ENCODE data around the gene OR6C76. TPM values are rescaled to one million over a fixed set of nuclear protein-coding genes. Genes with fewer than 3 reads are reported as not detected.

OR6C76 gene
- not detected in 3 replicates for total RNA-seq
- long read RNA-seq, result 0 reads

- no peak for DNase-seq (ENCODE audit: low spot score)
Measured at GRCh38 chr12:55425954-55426353, at the start of gene OR6C76. Gene OR6C76 (plus strand): TSS chr12:55426254. CDS start chr12:55426254, 0 bp downstream.

GRCh38 chr12:55385891-55386290 is 40.2 kb upstream of the OR6C76 start:
- no peak for DNase-seq (ENCODE audit: low spot score)
- Mint-ChIP-seq H3K27ac (ENCODE audit: unreplicated experiment) (no peak overlapping the region), H3K4me3 (ENCODE audit: unreplicated experiment) (no peak overlapping the region), H3K9me3 (ENCODE audit: low read depth) (no peaks in the 10 kb centered on the region), H3K27me3 (ENCODE audit: low read depth) (peaks cover 4% of the 10 kb centered on the region), H3K36me3 (ENCODE audit: low read depth) (no peaks in the 10 kb centered on the region), H3K4me1 (ENCODE audit: low read depth) (no peaks in the 10 kb centered on the region)
- TF ChIP-seq CTCF (IDR thresholded peaks at IDR 0.05), result no peak

More at GRCh38 chr12:55425954-55426353, at the start of gene OR6C76:
- H3K27me3 Mint-ChIP-seq (ENCODE audit: low read depth), result peaks cover 16% of the 10 kb centered on the region
- no peak within 1 kb of the TSS for H3K4me3 Mint-ChIP-seq (ENCODE audit: unreplicated experiment)
- no peak for TF ChIP-seq CTCF (IDR thresholded peaks at IDR 0.05)
- no peak within 1 kb of the TSS for H3K27ac Mint-ChIP-seq (ENCODE audit: unreplicated experiment)
- no peaks in the 10 kb centered on the region for H3K4me1 Mint-ChIP-seq (ENCODE audit: low read depth)
- no peaks in the 10 kb centered on the region for H3K9me3 Mint-ChIP-seq (ENCODE audit: low read depth)
- no peaks in the 10 kb centered on the region for H3K36me3 Mint-ChIP-seq (ENCODE audit: low read depth)

- H3K27ac Mint-ChIP-seq (ENCODE audit: unreplicated experiment), result no peak overlapping the region
- H3K4me1 Mint-ChIP-seq (ENCODE audit: low read depth), result no peaks in the 10 kb centered on the region
- no peaks in the 10 kb centered on the region for H3K36me3 Mint-ChIP-seq (ENCODE audit: low read depth)
- DNase-seq (ENCODE audit: low spot score), result no peak
- no peak overlapping the region for H3K4me3 Mint-ChIP-seq (ENCODE audit: unreplicated experiment)
- H3K27me3 Mint-ChIP-seq (ENCODE audit: low read depth), result peaks cover 4% of the 10 kb centered on the region
- H3K9me3 Mint-ChIP-seq (ENCODE audit: low read depth), result no peaks in the 10 kb centered on the region
- no peak for TF ChIP-seq CTCF (IDR thresholded peaks at IDR 0.05)
Measured at GRCh38 chr12:55392032-55392795, 33.8 kb upstream of the OR6C76 start.

- Mint-ChIP-seq H3K27me3 (ENCODE audit: low read depth) (peaks cover 7% of the 10 kb centered on the region), H3K4me1 (ENCODE audit: low read depth) (no peaks in the 10 kb centered on the region), H3K4me3 (ENCODE audit: unreplicated experiment) (no peak overlapping the region), H3K9me3 (ENCODE audit: low read depth) (no peaks in the 10 kb centered on the region), H3K36me3 (ENCODE audit: low read depth) (no peaks in the 10 kb centered on the region), H3K27ac (ENCODE audit: unreplicated experiment) (no peak overlapping the region)
- DNase-seq (ENCODE audit: low spot score), result no peak
- no peak for TF ChIP-seq CTCF (IDR thresholded peaks at IDR 0.05)
Measured at GRCh38 chr12:55396326-55396725, 29.7 kb upstream of the OR6C76 start.

GRCh38 chr12:55400229-55400628 is 25.8 kb upstream of the OR6C76 start, which contains the start of gene OR6C65:
Gene OR6C65 (plus strand): TSS chr12:55400529. CDS start chr12:55400529, 0 bp downstream.
- Mint-ChIP-seq H3K9me3 (ENCODE audit: low read depth) (peaks cover 8% of the 10 kb centered on the region), H3K27ac (ENCODE audit: unreplicated experiment) (no peak within 1 kb of the TSS), H3K4me3 (ENCODE audit: unreplicated experiment) (no peak within 1 kb of the TSS), H3K4me1 (ENCODE audit: low read depth) (no peaks in the 10 kb centered on the region), H3K36me3 (ENCODE audit: low read depth) (no peaks in the 10 kb centered on the region), H3K27me3 (ENCODE audit: low read depth) (peaks cover 10% of the 10 kb centered on the region)
- no peak for TF ChIP-seq CTCF (IDR thresholded peaks at IDR 0.05)
- DNase-seq (ENCODE audit: low spot score), result no peak
